HG02571 (cell line): ENCODE results near the gene ELF1.
"Not testable (repeated sequence)": the region's sequence is repeated elsewhere in the genome, so short reads cannot be mapped to it uniquely, and the experiment has no call there.

Experiments used
- ATAC-seq: cut with Tn5 transposase; IDR thresholded peaks from one replicate; pipeline ENCODE4 v1.9.1; 2021; ENCODE audit warnings: mild to moderate bottlenecking, moderate library complexity; ENCODE audit not compliant: unreplicated experiment

ELF1 gene

GRCh38 chr13:40958655-40959054 is 60.5 kb downstream of the ELF1 start:
- ATAC-seq = no peak

GRCh38 chr13:40946485-40946884 is 72.6 kb downstream of the ELF1 start:
- ATAC-seq = no peak

- ATAC-seq = no peak
Measured at GRCh38 chr13:40943073-40943472, 76.0 kb downstream of the ELF1 start.

- ATAC-seq = no peak
Measured at GRCh38 chr13:40941581-40941980, 77.5 kb downstream of the ELF1 start.

- ATAC-seq = no peak
Measured at GRCh38 chr13:40940841-40941240, 78.3 kb downstream of the ELF1 start.

DNA sequence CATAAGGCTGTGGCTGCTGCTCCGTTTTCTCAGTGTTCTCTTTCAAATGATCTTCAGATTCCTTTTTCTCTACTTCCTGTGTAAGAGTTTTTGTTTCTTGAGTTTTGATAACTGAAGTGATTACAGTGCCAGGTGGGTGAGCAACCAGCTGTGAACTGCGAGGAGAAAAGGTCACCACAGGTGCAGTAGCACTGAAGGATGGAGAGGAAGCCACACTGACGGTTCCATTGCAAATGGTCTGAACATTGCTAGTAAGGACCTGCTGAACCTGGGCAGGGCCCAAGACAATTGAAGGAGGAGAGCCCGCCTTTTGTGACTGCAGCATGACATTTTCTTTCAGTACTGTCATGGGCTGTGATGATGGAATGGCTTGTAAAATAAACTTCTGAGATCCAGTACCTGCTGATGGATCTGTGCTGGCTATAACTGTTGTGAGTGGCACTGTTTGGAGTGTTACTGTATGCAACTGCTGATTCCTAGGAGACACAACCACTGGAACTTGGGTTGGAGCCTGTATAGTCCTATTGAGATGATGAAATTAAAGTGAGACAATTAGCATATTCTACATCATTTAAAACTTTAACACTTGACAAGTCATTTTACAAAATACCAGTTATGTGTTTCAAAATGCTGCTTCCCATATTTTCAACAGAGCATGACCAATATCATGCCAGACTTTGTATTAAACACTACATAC is 85.5 kb downstream of the ELF1 start:
- no peak for ATAC-seq

DNA sequence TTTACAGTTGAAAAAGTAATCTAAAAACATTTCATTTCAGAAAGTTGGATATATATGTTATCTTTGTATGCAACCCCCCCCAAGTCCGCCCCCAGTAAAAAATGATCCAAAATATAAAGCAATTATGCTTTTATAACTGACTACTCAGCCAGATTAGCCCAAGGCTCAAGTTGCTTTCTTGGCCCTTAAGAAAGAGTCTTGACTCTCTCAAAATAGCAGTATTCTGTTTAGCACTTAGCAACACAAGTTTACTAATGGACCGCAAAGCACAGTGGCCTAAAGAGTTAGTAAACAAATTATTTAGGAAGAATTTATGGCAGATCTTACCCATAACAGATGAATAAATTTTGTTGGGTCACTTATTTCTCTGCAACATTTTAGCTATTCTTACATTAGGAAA is 86.9 kb downstream of the ELF1 start:
- no peak for ATAC-seq

DNA sequence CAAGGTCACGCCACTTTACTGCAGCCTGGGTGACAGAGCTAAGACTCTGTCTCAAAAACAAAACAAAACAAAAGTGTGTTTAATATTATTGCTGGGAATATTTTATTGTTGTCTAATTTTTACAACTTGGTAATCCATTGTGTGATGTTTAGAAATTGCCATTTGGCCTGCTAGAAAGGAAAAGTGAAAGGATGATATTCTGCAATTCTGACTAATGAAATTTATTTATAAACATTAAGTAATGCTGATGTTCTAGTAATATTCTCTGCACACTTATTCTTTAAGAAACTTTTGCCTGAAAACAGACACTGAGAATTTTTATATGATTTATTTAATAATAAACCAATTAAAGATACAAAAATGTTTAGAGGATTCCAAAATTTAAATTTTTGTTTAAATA is 87.4 kb downstream of the ELF1 start:
- no peak for ATAC-seq

- not testable (repeated sequence) for ATAC-seq
Measured at GRCh38 chr13:40929883-40930282, 89.2 kb downstream of the ELF1 start.

GRCh38 chr13:40928980-40929379 is 90.1 kb downstream of the ELF1 start:
- ATAC-seq = no peak

- ATAC-seq = no peak
Measured at GRCh38 chr13:40927929-40928328, 91.2 kb downstream of the ELF1 start.

DNA sequence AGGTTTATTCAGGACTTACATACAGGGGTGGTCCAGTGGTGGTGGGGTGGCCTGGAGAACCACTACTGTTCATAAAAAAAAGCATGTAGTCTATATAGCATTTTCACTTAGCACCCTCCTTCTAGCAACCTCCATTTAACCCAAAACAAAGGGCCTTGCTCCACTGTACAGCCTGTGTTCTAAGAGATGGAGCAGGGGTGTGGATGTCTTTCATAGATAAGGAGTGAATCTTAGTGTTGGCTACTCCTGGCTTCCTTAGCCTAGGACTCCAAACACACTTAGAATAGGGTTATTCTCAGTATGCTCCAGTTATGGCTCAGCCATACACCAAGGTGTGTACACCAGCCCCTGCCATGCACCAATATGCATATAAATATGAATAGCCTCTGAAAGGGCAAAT is 95.2 kb downstream of the ELF1 start:
- ATAC-seq = no peak

GRCh38 chr13:40922437-40923040 is 96.6 kb downstream of the ELF1 start:
- no peak for ATAC-seq

GRCh38 chr13:40920826-40921225 is 98.3 kb downstream of the ELF1 start:
- no peak for ATAC-seq

- ATAC-seq = not testable (repeated sequence)
Measured at GRCh38 chr13:40919901-40920300, 99.2 kb downstream of the ELF1 start.

DNA sequence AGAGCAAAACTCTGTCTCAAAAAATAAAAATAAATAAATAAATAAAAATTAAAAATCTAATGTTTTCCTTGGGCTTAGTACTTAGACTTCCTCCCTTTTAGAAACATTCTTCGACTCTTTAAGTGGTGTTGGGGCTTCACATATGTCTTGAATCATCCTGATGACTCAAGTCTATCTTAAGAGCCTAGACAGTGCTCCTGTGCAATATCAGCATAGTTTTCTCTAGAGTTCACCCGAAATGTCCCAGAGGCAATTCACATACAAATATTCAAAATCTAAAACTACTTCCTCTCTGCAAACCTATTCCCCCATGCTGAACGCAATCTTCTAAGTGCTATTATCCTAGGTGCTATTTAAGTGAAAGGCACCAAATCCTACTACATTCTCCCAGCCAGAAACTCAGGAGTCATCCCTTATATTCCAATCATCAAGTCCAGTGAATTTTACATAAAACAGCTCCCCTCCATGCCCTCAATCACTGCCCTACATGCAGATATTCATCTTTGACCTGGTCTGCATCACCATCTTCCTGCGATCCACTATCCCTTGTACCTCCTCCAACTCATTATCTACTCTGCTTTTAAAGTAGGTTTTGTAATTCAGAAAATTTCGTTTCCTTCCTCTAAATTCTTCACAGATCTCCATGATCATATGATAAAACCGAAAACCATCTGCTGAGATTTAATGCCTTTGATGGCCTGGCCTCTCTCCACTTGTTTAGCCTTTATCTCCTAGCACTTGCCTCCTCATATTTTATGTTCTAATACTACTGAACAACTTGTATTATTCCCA is 102.7 kb downstream of the ELF1 start:
- ATAC-seq = no peak

- ATAC-seq = not testable (repeated sequence)
Measured at GRCh38 chr13:40914863-40915262, 104.3 kb downstream of the ELF1 start.

- ATAC-seq = no peak
Measured at GRCh38 chr13:40911341-40911740, 107.8 kb downstream of the ELF1 start.

DNA sequence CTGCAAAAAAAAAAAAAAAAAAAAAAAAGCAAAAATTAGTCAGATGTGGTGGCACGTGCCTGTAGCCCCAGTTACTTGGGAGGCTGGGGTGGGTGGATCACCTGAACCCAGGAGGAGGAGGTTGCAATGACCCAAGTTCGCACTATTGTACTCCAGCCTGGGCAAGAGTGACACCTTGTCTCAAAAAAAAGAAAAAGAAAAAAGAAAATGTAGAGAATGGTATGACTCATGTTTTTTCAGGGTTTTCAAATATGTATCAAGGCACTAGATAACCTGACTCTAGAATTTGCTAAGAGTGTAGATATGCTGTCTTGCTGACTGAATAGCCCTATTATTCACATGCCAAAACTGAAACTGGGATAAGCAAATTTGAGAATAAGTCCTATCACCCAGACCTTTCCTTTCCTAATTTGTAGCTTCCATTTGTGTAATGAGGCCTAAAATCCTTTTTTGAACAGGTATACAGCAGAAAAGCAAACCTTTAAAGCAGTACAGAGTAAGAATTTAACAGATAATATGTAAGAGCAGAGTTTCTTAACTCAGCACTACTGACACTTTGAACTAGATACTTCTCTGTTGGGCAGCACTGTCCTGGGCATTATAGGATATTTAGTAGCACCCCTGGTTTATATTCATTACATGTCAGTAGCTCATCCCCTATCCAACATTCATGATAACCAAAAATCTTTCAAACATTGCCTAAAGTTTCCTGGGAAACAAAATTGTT is 108.6 kb downstream of the ELF1 start:
- peak; percentile 53 for ATAC-seq

GRCh38 chr13:40909541-40910200 is 109.4 kb downstream of the ELF1 start:
- not testable (repeated sequence) for ATAC-seq

DNA sequence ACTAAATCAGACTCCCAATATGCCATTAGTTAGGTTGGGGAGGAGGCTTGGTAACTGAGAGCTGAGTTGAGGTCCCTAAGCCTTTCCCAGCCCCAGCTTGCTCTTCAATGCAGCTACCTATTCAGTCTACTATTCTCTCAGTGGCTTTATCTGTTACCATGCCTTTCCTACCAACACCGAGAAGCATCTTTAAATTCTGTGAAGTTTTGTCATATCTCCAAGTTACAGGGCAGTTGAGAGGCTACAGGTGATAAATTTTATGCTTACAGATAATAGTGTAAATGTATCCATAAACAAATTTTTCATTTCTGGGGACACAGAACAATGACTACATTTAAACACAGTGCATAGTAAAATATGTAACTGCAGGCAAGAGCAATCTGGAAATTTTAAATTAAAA is 110.6 kb downstream of the ELF1 start:
- no peak for ATAC-seq
